Coronary artery (tissue), 2 donors: Measurements from ENCODE around the gene PRPSAP1.

ENCODE experiments used
- DNase-seq: peaks from one replicate; pipeline ENCODE4 v3.0.0-alpha.2; 2017; ENCODE audit warnings: low spot score
- H3K27ac ChIP-seq, 2 donors: fragments of 200-600 bp; sonication (generic); one replicate each; pipeline ENCODE4 v1.5.1; 2016 to 2019
- H3K4me3 ChIP-seq: fragments of 200-600 bp; sonication (generic); 2 replicates; pipeline ENCODE4 v1.5.1; 2016; ENCODE audit warnings: mild to moderate bottlenecking, moderate library complexity
- CTCF ChIP-seq: fragments of 200-600 bp; sonication (generic); IDR thresholded peaks from one replicate; pipeline ENCODE4 v1.5.1; 2019; ENCODE audit warnings: antibody characterized with exemption

Gene PRPSAP1

GRCh38 chr17:76376318-76377133 lies 22.8 kb upstream of the PRPSAP1 start:
- H3K27ac ChIP-seq: peak overlapping the region in 1 of 2 donors; percentile 68
- DNase-seq: no peak
- TF ChIP-seq CTCF: no peak
- no peak overlapping the region for H3K4me3 ChIP-seq

GRCh38 chr17:76371656-76372628 lies 18.2 kb upstream of the PRPSAP1 start:
- Histone ChIP-seq H3K27ac (no peak overlapping the region), H3K4me3 (no peak overlapping the region)
- TF ChIP-seq CTCF: no peak
- no peak for DNase-seq

- TF ChIP-seq CTCF: peak; percentile 24
- peak overlapping the region in 1 of 2 donors; percentile 66 for H3K27ac ChIP-seq
- no peak overlapping the region for H3K4me3 ChIP-seq
- DNase-seq: peak; percentile 90
Observed at GRCh38 chr17:76370261-76370993, 16.7 kb upstream of the PRPSAP1 start.

- DNase-seq: no peak
- no peak for TF ChIP-seq CTCF
- H3K27ac ChIP-seq: peak overlapping the region in 1 of 2 donors; percentile 66
- H3K4me3 ChIP-seq: no peak overlapping the region
Observed at GRCh38 chr17:76369804-76370203, 16.1 kb upstream of the PRPSAP1 start.

DNA sequence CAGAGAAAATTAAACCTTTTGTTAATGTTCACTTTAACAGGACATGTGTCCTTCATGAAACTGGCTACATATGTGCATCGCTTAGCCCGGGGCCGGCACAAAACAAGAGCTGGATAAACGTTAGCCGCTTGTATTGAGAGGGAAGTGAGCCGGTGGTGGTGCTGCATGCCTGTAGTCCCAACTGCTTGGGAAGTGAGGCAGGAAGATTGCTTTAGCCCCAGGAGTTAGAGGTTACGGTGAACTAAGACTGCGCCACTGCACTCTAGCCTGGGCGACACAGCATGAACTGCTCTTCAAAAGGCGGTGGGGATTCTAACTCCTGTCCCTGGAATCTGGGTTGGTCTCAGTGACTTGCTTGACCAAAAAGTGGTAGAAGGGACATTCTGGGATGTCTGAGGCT lies 15.7 kb upstream of the PRPSAP1 start:
- Histone ChIP-seq H3K4me3 (no peak overlapping the region), H3K27ac (peak overlapping the region in 1 of 2 donors; percentile 66)
- DNase-seq: no peak
- no peak for TF ChIP-seq CTCF

DNA sequence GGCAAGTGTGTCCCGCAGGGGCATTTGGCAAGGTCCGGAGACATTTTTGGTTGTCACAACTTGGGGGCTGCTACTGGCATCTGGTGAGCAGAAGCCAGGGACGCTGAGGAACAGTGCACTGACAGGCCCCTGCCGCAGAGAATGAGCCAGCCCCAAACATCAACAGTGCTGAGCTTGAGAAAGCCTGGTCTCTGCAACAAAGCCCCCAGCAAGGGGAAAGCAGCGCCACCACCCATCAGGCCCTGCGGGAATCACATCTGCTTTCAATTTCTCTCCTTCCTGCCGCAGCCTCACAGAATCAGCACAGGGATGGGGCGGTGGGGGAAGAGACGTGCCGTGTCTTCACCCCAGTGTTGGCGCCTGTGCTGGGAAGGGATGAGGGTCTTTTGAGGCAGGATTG lies 14.8 kb upstream of the PRPSAP1 start:
- no peak overlapping the region for H3K4me3 ChIP-seq
- no peak for DNase-seq

More for the DNA sequence above, 14.8 kb upstream of the PRPSAP1 start:
- H3K27ac ChIP-seq: no peak overlapping the region
- no peak for TF ChIP-seq CTCF
